Peyer's patch (tissue), 4 donors: ENCODE results near the gene IL13RA2.

Source experiments
- POLR2A ChIP-seq, 2 donors: fragments of 450-650 bp; IDR thresholded peaks; one replicate each; pipeline ENCODE4 v1.5.1; 2017; ENCODE audit warnings: antibody characterized with exemption in 2 of 2, mild to moderate bottlenecking in 2 of 2, moderate library complexity in 2 of 2
- TF ChIP-seq, protein P1 (sequence below), 6 experiments: fragments of 450-650 bp in 4 of 6; fragments of 200-600 bp in 2 of 6; sonication (generic) in 1 of 6; IDR thresholded peaks; one replicate each; pipeline ENCODE4 v1.5.1; 2017 to 2019; ENCODE audit warnings: antibody characterized with exemption in 6 of 6, mild to moderate bottlenecking in 3 of 6, moderate library complexity in 1 of 6

DNA sequence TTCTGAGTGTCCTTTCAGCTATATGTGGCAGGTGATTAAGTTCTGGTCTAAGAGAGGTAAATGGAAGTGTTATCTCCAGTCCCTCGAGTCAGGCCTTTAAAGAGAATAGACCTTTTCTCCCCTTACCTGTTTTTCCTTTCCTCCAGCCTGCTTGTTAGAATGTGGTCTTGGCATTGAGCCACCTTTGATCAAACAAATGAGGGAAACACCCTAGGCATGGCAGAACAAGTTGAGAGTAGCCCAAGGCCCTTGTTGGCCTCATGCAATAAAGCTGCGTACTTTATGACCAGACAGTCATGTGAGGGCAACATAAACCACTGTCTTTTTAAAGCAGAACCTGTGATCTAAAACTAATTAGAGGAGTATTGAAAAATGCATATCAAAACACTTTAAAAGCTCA is 13.2 kb upstream of the IL13RA2 start:
- TF ChIP-seq, protein P1, sequence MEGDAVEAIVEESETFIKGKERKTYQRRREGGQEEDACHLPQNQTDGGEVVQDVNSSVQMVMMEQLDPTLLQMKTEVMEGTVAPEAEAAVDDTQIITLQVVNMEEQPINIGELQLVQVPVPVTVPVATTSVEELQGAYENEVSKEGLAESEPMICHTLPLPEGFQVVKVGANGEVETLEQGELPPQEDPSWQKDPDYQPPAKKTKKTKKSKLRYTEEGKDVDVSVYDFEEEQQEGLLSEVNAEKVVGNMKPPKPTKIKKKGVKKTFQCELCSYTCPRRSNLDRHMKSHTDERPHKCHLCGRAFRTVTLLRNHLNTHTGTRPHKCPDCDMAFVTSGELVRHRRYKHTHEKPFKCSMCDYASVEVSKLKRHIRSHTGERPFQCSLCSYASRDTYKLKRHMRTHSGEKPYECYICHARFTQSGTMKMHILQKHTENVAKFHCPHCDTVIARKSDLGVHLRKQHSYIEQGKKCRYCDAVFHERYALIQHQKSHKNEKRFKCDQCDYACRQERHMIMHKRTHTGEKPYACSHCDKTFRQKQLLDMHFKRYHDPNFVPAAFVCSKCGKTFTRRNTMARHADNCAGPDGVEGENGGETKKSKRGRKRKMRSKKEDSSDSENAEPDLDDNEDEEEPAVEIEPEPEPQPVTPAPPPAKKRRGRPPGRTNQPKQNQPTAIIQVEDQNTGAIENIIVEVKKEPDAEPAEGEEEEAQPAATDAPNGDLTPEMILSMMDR (IDR thresholded peaks at IDR 0.05), result no peak
- no peak for TF ChIP-seq POLR2A (IDR thresholded peaks at IDR 0.05)
